Measurements from ENCODE around the gene PDE7B. TPM values are rescaled to one million over a fixed set of nuclear protein-coding genes. Genes with fewer than 3 reads are reported as not detected.

Gene PDE7B
- total RNA-seq, 1 donor from 2014 or later, result 5.4 TPM

GRCh38 chr6:135884136-135884535 is 32.6 kb downstream of the PDE7B start:
- no peak for DNase-seq (ENCODE audit: low spot score)

GRCh38 chr6:135887069-135887468 is 35.6 kb downstream of the PDE7B start:
- no peak for DNase-seq (ENCODE audit: low spot score)

GRCh38 chr6:135888818-135889217 is 37.3 kb downstream of the PDE7B start:
- DNase-seq (ENCODE audit: low spot score), result no peak

GRCh38 chr6:135890876-135891275 is 39.4 kb downstream of the PDE7B start:
- DNase-seq (ENCODE audit: low spot score), result no peak

GRCh38 chr6:135891710-135892109 is 40.2 kb downstream of the PDE7B start:
- DNase-seq (ENCODE audit: low spot score), result no peak

- no peak for DNase-seq (ENCODE audit: low spot score)
Observed at GRCh38 chr6:135895231-135895911, 43.9 kb downstream of the PDE7B start.

- DNase-seq (ENCODE audit: low spot score), result no peak
Observed at GRCh38 chr6:135897087-135897486, 45.6 kb downstream of the PDE7B start.

GRCh38 chr6:135901774-135902524 is 50.4 kb downstream of the PDE7B start:
- no peak for DNase-seq (ENCODE audit: low spot score)

GRCh38 chr6:135902756-135903331 is 51.3 kb downstream of the PDE7B start:
- no peak for DNase-seq (ENCODE audit: low spot score)

- no peak for DNase-seq (ENCODE audit: low spot score)
Observed at GRCh38 chr6:135904666-135905065, 53.2 kb downstream of the PDE7B start.

- DNase-seq (ENCODE audit: low spot score), result no peak
Observed at GRCh38 chr6:135905604-135906300, 54.3 kb downstream of the PDE7B start.

GRCh38 chr6:135906542-135906941 is 55.0 kb downstream of the PDE7B start:
- DNase-seq (ENCODE audit: low spot score), result no peak

- DNase-seq (ENCODE audit: low spot score), result no peak
Observed at GRCh38 chr6:135906972-135907465, 55.5 kb downstream of the PDE7B start.

GRCh38 chr6:135909737-135910387 is 58.4 kb downstream of the PDE7B start:
- no peak for DNase-seq (ENCODE audit: low spot score)

- no peak for DNase-seq (ENCODE audit: low spot score)
Observed at GRCh38 chr6:135910790-135911618, 59.5 kb downstream of the PDE7B start.

- DNase-seq (ENCODE audit: low spot score), result no peak
Observed at GRCh38 chr6:135913785-135914184, 62.3 kb downstream of the PDE7B start.

- DNase-seq (ENCODE audit: low spot score), result no peak
Observed at GRCh38 chr6:135919026-135919425, 67.5 kb downstream of the PDE7B start.

- no peak for DNase-seq (ENCODE audit: low spot score)
Observed at GRCh38 chr6:135920689-135921088, 69.2 kb downstream of the PDE7B start.

GRCh38 chr6:135921188-135921587 is 69.7 kb downstream of the PDE7B start:
- DNase-seq (ENCODE audit: low spot score), result no peak

GRCh38 chr6:135922174-135922573 is 70.7 kb downstream of the PDE7B start:
- no peak for DNase-seq (ENCODE audit: low spot score)
